ENCODE results near the gene CCDC137.

Gene CCDC137

DNA sequence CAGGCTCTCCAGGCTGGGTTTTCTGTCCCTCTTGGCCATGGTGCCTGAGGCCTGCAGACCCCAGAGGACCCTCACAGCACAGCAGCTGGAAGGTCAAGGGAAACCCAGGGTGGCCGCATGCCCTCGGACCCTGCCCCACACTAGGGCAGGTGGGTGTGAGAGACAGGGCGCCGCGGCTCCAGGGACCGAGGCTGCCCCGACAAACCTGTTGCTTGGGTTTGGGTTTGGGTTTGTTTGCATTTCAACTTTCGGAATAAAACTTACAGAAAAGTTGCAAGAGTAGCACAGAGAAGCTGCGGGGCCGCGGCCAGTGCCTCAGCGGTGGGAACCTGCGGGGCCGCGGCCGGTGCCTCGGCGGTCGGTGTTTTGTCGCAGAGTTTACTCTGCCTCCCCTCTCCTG, 25.1 kb downstream of the CCDC137 start:
- no peak for TF ChIP-seq CTCF (IDR thresholded peaks at IDR 0.05; ENCODE audit: low read depth, low read length)
- no peak for DNase-seq (ENCODE audit: low read depth, low spot score)
- H3K4me3 ChIP-seq (ENCODE audit: low read depth, low read length), result no peak overlapping the region
- in situ Hi-C loops (cut with HindIII; ENCODE audit: low sequenced_read_pairs), result no loop called here

DNA sequence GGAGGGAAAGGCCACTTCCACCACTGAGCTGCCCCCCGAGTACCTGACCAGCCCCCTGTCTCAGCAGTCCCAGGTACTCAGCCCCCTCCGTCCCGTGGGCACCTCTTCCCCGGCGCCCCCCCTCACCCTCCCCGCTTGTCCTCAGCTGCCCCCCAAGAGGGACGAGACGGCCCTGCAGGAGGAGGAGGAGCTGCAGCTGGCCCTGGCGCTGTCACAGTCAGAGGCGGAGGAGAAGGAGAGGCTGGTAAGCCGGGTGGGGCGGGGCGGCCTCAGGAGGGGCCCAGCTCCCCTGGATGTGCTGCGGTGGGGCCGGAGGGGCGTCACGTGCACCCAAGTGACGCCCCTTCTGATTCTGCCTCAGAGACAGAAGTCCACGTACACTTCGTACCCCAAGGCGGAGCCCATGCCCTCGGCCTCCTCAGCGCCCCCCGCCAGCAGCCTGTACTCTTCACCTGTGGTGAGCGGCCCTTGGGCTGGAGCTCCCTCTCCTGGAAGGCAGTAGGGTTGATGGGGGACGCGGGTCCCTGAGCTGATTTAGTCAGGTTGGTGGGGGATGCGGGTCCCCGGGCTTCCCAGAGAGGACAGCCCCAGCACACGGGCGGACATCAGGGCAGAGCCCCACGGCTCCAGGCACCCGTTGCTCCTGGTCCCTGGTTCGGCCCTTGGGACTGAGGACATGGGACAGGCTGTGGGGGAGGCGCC, 27.1 kb downstream of the CCDC137 start:
- TF ChIP-seq CTCF (IDR thresholded peaks at IDR 0.05; ENCODE audit: low read depth, low read length), result no peak
- in situ Hi-C loops (cut with HindIII; ENCODE audit: low sequenced_read_pairs), result no loop called here
- DNase-seq (ENCODE audit: low read depth, low spot score), result no peak
- H3K4me3 ChIP-seq (ENCODE audit: low read depth, low read length), result no peak overlapping the region

DNA sequence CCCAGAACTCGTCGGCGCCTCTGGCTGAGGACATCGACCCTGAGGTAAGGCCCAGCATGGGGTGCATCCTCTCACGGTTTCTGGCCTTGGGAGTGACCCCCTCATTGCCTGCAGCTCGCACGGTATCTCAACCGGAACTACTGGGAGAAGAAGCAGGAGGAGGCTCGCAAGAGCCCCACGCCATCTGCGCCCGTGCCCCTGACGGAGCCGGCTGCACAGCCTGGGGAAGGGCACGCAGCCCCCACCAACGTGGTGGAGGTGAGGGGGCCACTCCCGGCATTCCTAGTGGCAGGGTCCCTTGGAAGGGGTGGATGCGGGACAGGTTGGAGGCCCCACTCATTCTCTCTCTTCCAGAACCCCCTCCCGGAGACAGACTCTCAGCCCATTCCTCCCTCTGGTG, 28.3 kb downstream of the CCDC137 start:
- in situ Hi-C loops (cut with HindIII; ENCODE audit: low sequenced_read_pairs), result no loop called here
- no peak for TF ChIP-seq CTCF (IDR thresholded peaks at IDR 0.05; ENCODE audit: low read depth, low read length)
- H3K4me3 ChIP-seq (ENCODE audit: low read depth, low read length), result no peak overlapping the region
- DNase-seq (ENCODE audit: low read depth, low spot score), result no peak

GRCh38 chr17:81695211-81695610, 28.7 kb downstream of the CCDC137 start:
- in situ Hi-C loops (cut with HindIII; ENCODE audit: low sequenced_read_pairs), result no loop called here
- no peak for DNase-seq (ENCODE audit: low read depth, low spot score)
- no peak for TF ChIP-seq CTCF (IDR thresholded peaks at IDR 0.05; ENCODE audit: low read depth, low read length)
- H3K4me3 ChIP-seq (ENCODE audit: low read depth, low read length), result no peak overlapping the region

DNA sequence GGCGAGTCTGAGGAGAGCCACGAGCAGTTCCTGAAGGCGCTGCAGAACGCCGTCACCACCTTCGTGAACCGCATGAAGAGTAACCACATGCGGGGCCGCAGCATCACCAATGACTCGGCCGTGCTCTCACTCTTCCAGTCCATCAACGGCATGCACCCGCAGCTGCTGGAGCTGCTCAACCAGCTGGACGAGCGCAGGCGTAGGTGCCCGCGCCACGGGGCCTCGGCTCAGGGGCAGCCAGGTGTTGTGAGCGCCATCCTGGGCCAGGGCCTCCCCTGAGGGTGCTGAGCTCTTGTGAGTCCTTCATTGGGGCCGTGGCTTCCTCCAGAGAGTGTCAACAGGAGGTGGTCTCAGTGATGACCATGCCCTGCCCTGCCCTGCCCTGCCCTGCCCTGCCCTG, 29.3 kb downstream of the CCDC137 start:
- no peak for DNase-seq (ENCODE audit: low read depth, low spot score)
- no peak overlapping the region for H3K4me3 ChIP-seq (ENCODE audit: low read depth, low read length)
- no peak for TF ChIP-seq CTCF (IDR thresholded peaks at IDR 0.05; ENCODE audit: low read depth, low read length)
- in situ Hi-C loops (cut with HindIII; ENCODE audit: low sequenced_read_pairs), result no loop called here

DNA sequence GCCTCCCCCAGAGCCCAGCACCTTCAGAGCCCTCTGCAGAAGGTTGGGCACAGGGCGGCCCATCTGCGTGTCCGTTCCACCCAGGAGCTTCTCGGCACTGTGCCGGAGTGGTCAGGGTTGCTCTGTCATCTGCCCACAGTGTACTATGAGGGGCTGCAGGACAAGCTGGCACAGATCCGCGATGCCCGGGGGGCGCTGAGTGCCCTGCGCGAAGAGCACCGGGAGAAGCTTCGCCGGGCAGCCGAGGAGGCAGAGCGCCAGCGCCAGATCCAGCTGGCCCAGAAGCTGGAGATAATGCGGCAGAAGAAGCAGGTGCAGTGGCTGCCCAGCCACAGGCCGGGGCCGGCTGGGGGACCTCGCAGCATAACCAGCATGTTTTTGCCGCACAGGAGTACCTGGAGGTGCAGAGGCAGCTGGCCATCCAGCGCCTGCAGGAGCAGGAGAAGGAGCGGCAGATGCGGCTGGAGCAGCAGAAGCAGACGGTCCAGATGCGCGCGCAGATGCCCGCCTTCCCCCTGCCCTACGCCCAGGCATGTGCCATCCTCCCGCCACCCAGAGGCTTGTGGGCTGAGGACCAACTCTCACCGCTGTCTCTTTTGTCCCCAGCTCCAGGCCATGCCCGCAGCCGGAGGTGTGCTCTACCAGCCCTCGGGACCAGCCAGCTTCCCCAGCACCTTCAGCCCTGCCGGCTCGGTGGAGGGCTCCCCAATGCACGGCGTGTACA, 29.8 kb downstream of the CCDC137 start:
- H3K4me3 ChIP-seq (ENCODE audit: low read depth, low read length), result no peak overlapping the region
- TF ChIP-seq CTCF (IDR thresholded peaks at IDR 0.05; ENCODE audit: low read depth, low read length), result no peak
- in situ Hi-C loops (cut with HindIII; ENCODE audit: low sequenced_read_pairs), result no loop called here
- DNase-seq (ENCODE audit: low read depth, low spot score), result no peak
